ENCODE measurements around the gene PSMC6. TPM values are rescaled to one million over a fixed set of nuclear protein-coding genes. Genes with fewer than 3 reads are reported as not detected.
"Not testable (repeated sequence)": the region's sequence is repeated elsewhere in the genome, so short reads cannot be mapped to it uniquely, and the experiment has no call there.

Gene PSMC6
- total RNA-seq, 1 experiment from 2014 or later: 104 TPM

- Mint-ChIP-seq H3K9me3 (ENCODE audit: low read depth, unreplicated experiment) (no peaks in the 10 kb centered on the region), H3K36me3 (ENCODE audit: insufficient read depth, unreplicated experiment) (peaks cover 9% of the 10 kb centered on the region), H3K27ac (ENCODE audit: unreplicated experiment) (no peak overlapping the region), H3K4me3 (ENCODE audit: low read depth, unreplicated experiment) (no peak overlapping the region), H3K27me3 (ENCODE audit: unreplicated experiment) (no peaks in the 10 kb centered on the region), H3K4me1 (ENCODE audit: low read depth, unreplicated experiment) (no peaks in the 10 kb centered on the region)
- no peak for DNase-seq
- CTCF ChIA-PET: no interaction called here
- intact Hi-C loops (cut with micrococcal nuclease; ENCODE audit: unreplicated experiment): no loop called here
- no TSS peak for BruUV-seq (replicated peaks)
- no peak for TF ChIP-seq CTCF (IDR thresholded peaks at IDR 0.05; ENCODE audit: unreplicated experiment)
Measured at GRCh38 chr14:52748647-52749292, 41.8 kb downstream of the PSMC6 start.

DNA sequence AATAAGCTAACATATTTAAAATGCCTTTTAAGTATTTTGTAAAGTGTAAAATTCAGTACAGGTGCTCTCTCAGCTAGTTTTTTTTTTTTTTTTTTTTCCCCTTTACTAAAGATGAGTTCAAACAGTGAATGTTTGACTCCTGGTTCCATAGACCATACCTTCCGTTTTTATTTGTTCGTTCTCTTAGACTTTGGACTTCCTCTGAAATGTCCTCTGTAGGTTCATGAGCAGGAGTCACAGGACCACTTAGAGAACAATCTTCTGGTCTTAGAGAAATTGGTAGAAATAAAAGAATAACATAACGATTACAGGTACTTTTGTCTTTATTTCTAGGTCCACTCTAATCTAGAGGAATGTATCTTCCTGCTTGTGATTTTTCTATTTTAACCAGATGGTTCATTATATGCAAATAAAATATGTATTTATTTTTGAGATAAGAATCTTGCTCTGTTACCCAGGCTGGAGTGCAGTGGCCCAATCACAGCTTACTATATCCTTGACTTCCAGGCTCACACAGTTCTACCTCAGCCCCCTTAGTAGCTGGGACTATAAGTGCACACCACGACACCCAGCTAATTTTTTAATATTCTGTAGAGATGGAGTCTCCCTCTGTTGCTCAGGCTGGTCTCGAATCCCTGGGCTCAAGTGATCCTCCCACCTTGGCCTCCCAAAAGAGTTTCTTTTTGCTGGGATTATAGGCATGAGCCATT is 48.8 kb downstream of the PSMC6 start:
- no peak for DNase-seq
- intact Hi-C loops (cut with micrococcal nuclease; ENCODE audit: unreplicated experiment): no loop called here
- Mint-ChIP-seq H3K4me1 (ENCODE audit: low read depth, unreplicated experiment) (no peaks in the 10 kb centered on the region), H3K4me3 (ENCODE audit: low read depth, unreplicated experiment) (no peak overlapping the region), H3K27ac (ENCODE audit: unreplicated experiment) (peak overlapping the region; percentile 24), H3K27me3 (ENCODE audit: unreplicated experiment) (no peaks in the 10 kb centered on the region), H3K9me3 (ENCODE audit: low read depth, unreplicated experiment) (no peaks in the 10 kb centered on the region), H3K36me3 (ENCODE audit: insufficient read depth, unreplicated experiment) (no peaks in the 10 kb centered on the region)
- CTCF ChIA-PET: interaction anchor here (0.6 to 1.1 kb wide), 3 partner anchors 12 to 271 kb away, joined by 3 to 7 read pairs (median 3); no protein-coding TSS in a partner anchor
- TF ChIP-seq CTCF (IDR thresholded peaks at IDR 0.05; ENCODE audit: unreplicated experiment): no peak
- BruUV-seq (replicated peaks): no TSS peak

GRCh38 chr14:52759145-52759544 is 52.1 kb downstream of the PSMC6 start:
- H3K4me3 Mint-ChIP-seq (ENCODE audit: low read depth, unreplicated experiment): no peak overlapping the region

DNA sequence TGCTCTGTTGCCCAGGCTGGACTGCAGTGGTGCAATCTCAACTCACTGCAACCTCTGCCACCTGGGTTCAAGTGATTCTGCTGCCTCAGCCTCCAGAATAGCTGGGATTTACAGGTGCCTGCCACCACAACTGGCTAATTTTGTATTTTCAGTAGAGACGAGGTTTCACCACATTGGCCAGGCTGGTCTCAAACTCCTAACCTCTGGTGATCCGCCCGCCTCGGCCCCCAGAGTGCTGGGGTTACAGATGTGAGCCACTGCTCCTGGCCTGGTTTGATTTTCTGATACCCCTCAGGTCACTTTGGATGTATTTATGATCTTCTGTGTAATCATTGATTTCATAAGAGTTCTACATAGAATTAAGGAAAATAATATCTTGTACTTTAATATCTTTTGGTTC is 55.9 kb downstream of the PSMC6 start:
- H3K4me1 Mint-ChIP-seq (ENCODE audit: low read depth, unreplicated experiment); BruUV-seq (replicated peaks); DNase-seq; CTCF ChIA-PET; H3K4me3 Mint-ChIP-seq (ENCODE audit: low read depth, unreplicated experiment); H3K27ac Mint-ChIP-seq (ENCODE audit: unreplicated experiment); H3K36me3 Mint-ChIP-seq (ENCODE audit: insufficient read depth, unreplicated experiment); H3K27me3 Mint-ChIP-seq (ENCODE audit: unreplicated experiment); intact Hi-C loops (cut with micrococcal nuclease; ENCODE audit: unreplicated experiment); H3K9me3 Mint-ChIP-seq (ENCODE audit: low read depth, unreplicated experiment): not testable (repeated sequence)

More at GRCh38 chr14:52759145-52759544, 52.1 kb downstream of the PSMC6 start:
- CTCF ChIA-PET: no interaction called here
- no peak for TF ChIP-seq CTCF (IDR thresholded peaks at IDR 0.05; ENCODE audit: unreplicated experiment)
- Mint-ChIP-seq H3K36me3 (ENCODE audit: insufficient read depth, unreplicated experiment) (peaks cover 4% of the 10 kb centered on the region), H3K27me3 (ENCODE audit: unreplicated experiment) (no peaks in the 10 kb centered on the region), H3K4me1 (ENCODE audit: low read depth, unreplicated experiment) (no peaks in the 10 kb centered on the region), H3K9me3 (ENCODE audit: low read depth, unreplicated experiment) (no peaks in the 10 kb centered on the region), H3K27ac (ENCODE audit: unreplicated experiment) (no peak overlapping the region)
- intact Hi-C loops (cut with micrococcal nuclease; ENCODE audit: unreplicated experiment): no loop called here
- no peak for DNase-seq
- BruUV-seq (replicated peaks): no TSS peak

All from Calu3 (cell line).